GM12878 (cell line): ENCODE measurements around the gene C6orf62. TPM values are rescaled to one million over a fixed set of nuclear protein-coding genes. Genes with fewer than 3 reads are reported as not detected.

Experiments used
- BCL3 ChIP-seq: IDR thresholded peaks from 2 replicates; pipeline ENCODE4 v1.6.1; 2011; ENCODE audit warnings: borderline replicate concordance, low read depth, mild to moderate bottlenecking, moderate library complexity, low read length; ENCODE audit not compliant: insufficient read depth, poor library complexity, severe bottlenecking
- BMI1 ChIP-seq: fragments of 450-650 bp; IDR thresholded peaks from 2 replicates; pipeline ENCODE4 v1.6.1; 2016; ENCODE audit warnings: mild to moderate bottlenecking, moderate library complexity, borderline replicate concordance
- EZH2 ChIP-seq: IDR thresholded peaks from 2 replicates; pipeline ENCODE4 v1.6.1; 2012; ENCODE audit warnings: low read depth, mild to moderate bottlenecking, control low read depth, inconsistent platforms, low read length, borderline replicate concordance; ENCODE audit not compliant: control insufficient read depth
- HSF1 ChIP-seq: fragments of 150-350 bp; IDR thresholded peaks from 2 replicates; pipeline ENCODE4 v1.6.1; 2014; ENCODE audit warnings: mild to moderate bottlenecking, low read depth, low read length
- IKZF1 ChIP-seq: fragments of 450-650 bp; conservative IDR thresholded peaks from 2 replicates; pipeline ENCODE4 v1.6.1; 2017; ENCODE audit warnings: antibody characterized with exemption, mild to moderate bottlenecking
- NR2C2 ChIP-seq: IDR thresholded peaks from 2 replicates; pipeline ENCODE4 v1.6.1; 2011; ENCODE audit warnings: borderline replicate concordance, low read depth; ENCODE audit not compliant: control insufficient read depth, insufficient read length
- PML ChIP-seq: IDR thresholded peaks from 2 replicates; pipeline ENCODE4 v1.6.1; 2012; ENCODE audit warnings: low read length, inconsistent platforms
- POU2F2 ChIP-seq: IDR thresholded peaks from 3 replicates; pipeline ENCODE4 v1.6.1; 2011; ENCODE audit warnings: low read depth, mild to moderate bottlenecking, low read length, borderline replicate concordance
- RB1 ChIP-seq: fragments of 450-650 bp; formaldehyde crosslinking; IDR thresholded peaks from 2 replicates; pipeline ENCODE4 v1.6.1; 2017; ENCODE audit warnings: mild to moderate bottlenecking, borderline replicate concordance
- SIN3A ChIP-seq: IDR thresholded peaks from 2 replicates; pipeline ENCODE4 v1.6.1; 2012; ENCODE audit warnings: low read depth, low read length, improper control_type of control experiment
- SIX5 ChIP-seq: IDR thresholded peaks from 2 replicates; pipeline ENCODE4 v1.6.1; 2011; ENCODE audit warnings: mild to moderate bottlenecking, low read depth, low read length, moderate library complexity; ENCODE audit not compliant: severe bottlenecking
- ZNF622 ChIP-seq: fragments of 450-650 bp; IDR thresholded peaks from 2 replicates; pipeline ENCODE4 v1.6.1; 2017; ENCODE audit warnings: mild to moderate bottlenecking, inconsistent platforms
- polyA plus RNA-seq, 11 experiments: library from polyadenylated mRNA; depleted of rRNA in 4 of 11; unstranded in 6 of 11; stranded (reverse) in 5 of 11; fragments of >200 nt; fragmentation: Nextera tagmentation in 4 of 11; fragmentation: Illumina TruSeq in 1 of 11; extraction: Ambion mirVana in 4 of 11; extraction: Trizol in 1 of 11; gene quantifications; 1 replicate in 1 of 11; 2 replicates in 10 of 11; pipeline versions ENCODE4 v1.2.1 to v1.2.3, GENCODE V29; 2011 to 2016; ENCODE audit warnings: inconsistent platforms in 2 of 11, missing spikeins in 2 of 11, low read depth in 1 of 11
- total RNA-seq, 4 experiments: library from RNA; depleted of rRNA in 3 of 4; stranded (reverse); fragments of >200 nt in 3 of 4; fragmentation: Illumina TruSeq in 1 of 4; extraction: Trizol in 1 of 4; gene quantifications; 2 replicates each; pipeline versions ENCODE4 v1.2.1 to v1.2.3, GENCODE V29; 2013 to 2021
- TF ChIP-seq, protein P1 (sequence below): IDR thresholded peaks from 2 replicates; pipeline ENCODE4 v1.6.1; 2012; ENCODE audit warnings: low read length, inconsistent platforms
- TF ChIP-seq, protein P2 (sequence below): fragments of 450-650 bp; IDR thresholded peaks from 2 replicates; pipeline ENCODE4 v1.6.1; 2016; ENCODE audit warnings: mild to moderate bottlenecking

C6orf62 gene
- total and polyA plus RNA-seq, 10 of the 15 experiments (the other 5 are each of a cell fraction or from before 2014, with no cell fraction given), result 55.6 to 565 (median 126) TPM

- no peak for TF ChIP-seq HSF1
- TF ChIP-seq, protein P1, sequence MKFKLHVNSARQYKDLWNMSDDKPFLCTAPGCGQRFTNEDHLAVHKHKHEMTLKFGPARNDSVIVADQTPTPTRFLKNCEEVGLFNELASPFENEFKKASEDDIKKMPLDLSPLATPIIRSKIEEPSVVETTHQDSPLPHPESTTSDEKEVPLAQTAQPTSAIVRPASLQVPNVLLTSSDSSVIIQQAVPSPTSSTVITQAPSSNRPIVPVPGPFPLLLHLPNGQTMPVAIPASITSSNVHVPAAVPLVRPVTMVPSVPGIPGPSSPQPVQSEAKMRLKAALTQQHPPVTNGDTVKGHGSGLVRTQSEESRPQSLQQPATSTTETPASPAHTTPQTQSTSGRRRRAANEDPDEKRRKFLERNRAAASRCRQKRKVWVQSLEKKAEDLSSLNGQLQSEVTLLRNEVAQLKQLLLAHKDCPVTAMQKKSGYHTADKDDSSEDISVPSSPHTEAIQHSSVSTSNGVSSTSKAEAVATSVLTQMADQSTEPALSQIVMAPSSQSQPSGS, result peak; percentile 21; the same call in 1 of the 2 replicates
- TF ChIP-seq RB1, result no peak
- TF ChIP-seq IKZF1, result no peak
- TF ChIP-seq NR2C2, result no peak
- TF ChIP-seq PML, result no peak
- no peak for TF ChIP-seq SIX5
- no peak for TF ChIP-seq POU2F2
- no peak for TF ChIP-seq BMI1
- no peak for TF ChIP-seq EZH2
- TF ChIP-seq BCL3, result no peak
- TF ChIP-seq ZNF622, result no peak
- TF ChIP-seq SIN3A, result no peak
- TF ChIP-seq, protein P2, sequence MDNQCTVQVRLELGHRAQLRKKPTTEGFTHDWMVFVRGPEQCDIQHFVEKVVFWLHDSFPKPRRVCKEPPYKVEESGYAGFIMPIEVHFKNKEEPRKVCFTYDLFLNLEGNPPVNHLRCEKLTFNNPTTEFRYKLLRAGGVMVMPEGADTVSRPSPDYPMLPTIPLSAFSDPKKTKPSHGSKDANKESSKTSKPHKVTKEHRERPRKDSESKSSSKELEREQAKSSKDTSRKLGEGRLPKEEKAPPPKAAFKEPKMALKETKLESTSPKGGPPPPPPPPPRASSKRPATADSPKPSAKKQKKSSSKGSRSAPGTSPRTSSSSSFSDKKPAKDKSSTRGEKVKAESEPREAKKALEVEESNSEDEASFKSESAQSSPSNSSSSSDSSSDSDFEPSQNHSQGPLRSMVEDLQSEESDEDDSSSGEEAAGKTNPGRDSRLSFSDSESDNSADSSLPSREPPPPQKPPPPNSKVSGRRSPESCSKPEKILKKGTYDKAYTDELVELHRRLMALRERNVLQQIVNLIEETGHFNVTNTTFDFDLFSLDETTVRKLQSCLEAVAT, result no peak
Measured at GRCh38 chr6:24743944-24744335, 25.0 kb upstream of the C6orf62 start (continued).
